RWPE2 (cell line): ENCODE data around the gene CCDC85B.

Source experiments
- ATAC-seq: fragments of 200-7000 bp; cut with Tn5 transposase; 3 replicates; pipeline ENCODE4 v1.9.1; 2021; ENCODE audit warnings: low read depth
- DNase-seq: peaks from one replicate; pipeline ENCODE4 v3.0.0-alpha.2; 2020; ENCODE audit warnings: low spot score
- H3K27ac ChIP-seq: fragments of 450-650 bp; 2 replicates; pipeline ENCODE4 v1.5.1; 2017; ENCODE audit warnings: mild to moderate bottlenecking; ENCODE audit not compliant: poor library complexity, severe bottlenecking
- H3K27me3 ChIP-seq: fragments of 250-450 bp; sonication (Bioruptor Pico); 2 replicates; pipeline ENCODE4 v1.5.1; 2021; ENCODE audit warnings: mild to moderate bottlenecking, moderate library complexity; ENCODE audit not compliant: insufficient read depth, poor library complexity, severe bottlenecking
- H3K36me3 ChIP-seq: fragments of 250-450 bp; sonication (Bioruptor Pico); 2 replicates; pipeline ENCODE4 v1.5.1; 2020; ENCODE audit warnings: low read depth, mild to moderate bottlenecking, moderate library complexity
- H3K4me1 ChIP-seq: fragments of 250-450 bp; sonication (Bioruptor Pico); 2 replicates; pipeline ENCODE4 v1.5.1; 2021; ENCODE audit warnings: mild to moderate bottlenecking, moderate library complexity; ENCODE audit not compliant: insufficient read depth, poor library complexity, severe bottlenecking
- H3K4me3 ChIP-seq: fragments of 250-450 bp; sonication (Bioruptor Pico); 2 replicates; pipeline ENCODE4 v1.5.1; 2021; ENCODE audit warnings: mild to moderate bottlenecking, moderate library complexity; ENCODE audit not compliant: severe bottlenecking
- H3K9me3 ChIP-seq: fragments of 250-450 bp; sonication (Bioruptor Pico); 2 replicates; pipeline ENCODE4 v1.5.1; 2021; ENCODE audit warnings: mild to moderate bottlenecking, moderate library complexity; ENCODE audit not compliant: severe bottlenecking
- TF ChIP-seq, protein P1 (sequence below): fragments of 450-650 bp; IDR thresholded peaks from one replicate; pipeline ENCODE4 v1.5.1; 2017; ENCODE audit warnings: mild to moderate bottlenecking, moderate library complexity; ENCODE audit not compliant: poor library complexity, severe bottlenecking

Gene CCDC85B

DNA sequence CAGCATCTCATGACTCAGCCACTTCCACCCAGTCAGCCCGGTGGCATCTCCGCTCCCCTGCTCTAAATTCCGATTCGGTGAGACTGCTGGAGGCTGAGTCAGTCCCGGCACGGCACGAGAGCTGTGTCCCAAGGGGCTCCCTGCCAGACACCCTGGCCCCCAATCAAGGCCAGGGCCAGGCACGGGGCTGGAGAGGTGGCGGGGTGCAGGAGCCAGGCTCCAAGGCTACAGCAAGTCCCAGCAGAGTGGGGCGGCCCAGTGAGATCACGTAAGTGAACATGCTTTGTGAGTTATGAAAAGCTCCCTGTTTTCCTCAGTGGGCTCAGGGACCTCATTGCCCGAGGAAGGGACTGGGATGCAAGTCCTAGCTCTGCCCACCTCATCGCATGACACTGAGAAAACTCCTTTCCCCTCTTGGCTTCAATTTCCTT is 25.4 kb downstream of the CCDC85B start:
- Histone ChIP-seq H3K27me3 (no peaks in the 10 kb centered on the region), H3K9me3 (no peaks in the 10 kb centered on the region), H3K4me3 (peak overlapping the region; percentile 18), H3K27ac (peak overlapping the region; percentile 98), H3K36me3 (peaks cover 23% of the 10 kb centered on the region; the same call in 1 of the 2 replicates), H3K4me1 (peaks cover 74% of the 10 kb centered on the region)
- TF ChIP-seq, protein P1, sequence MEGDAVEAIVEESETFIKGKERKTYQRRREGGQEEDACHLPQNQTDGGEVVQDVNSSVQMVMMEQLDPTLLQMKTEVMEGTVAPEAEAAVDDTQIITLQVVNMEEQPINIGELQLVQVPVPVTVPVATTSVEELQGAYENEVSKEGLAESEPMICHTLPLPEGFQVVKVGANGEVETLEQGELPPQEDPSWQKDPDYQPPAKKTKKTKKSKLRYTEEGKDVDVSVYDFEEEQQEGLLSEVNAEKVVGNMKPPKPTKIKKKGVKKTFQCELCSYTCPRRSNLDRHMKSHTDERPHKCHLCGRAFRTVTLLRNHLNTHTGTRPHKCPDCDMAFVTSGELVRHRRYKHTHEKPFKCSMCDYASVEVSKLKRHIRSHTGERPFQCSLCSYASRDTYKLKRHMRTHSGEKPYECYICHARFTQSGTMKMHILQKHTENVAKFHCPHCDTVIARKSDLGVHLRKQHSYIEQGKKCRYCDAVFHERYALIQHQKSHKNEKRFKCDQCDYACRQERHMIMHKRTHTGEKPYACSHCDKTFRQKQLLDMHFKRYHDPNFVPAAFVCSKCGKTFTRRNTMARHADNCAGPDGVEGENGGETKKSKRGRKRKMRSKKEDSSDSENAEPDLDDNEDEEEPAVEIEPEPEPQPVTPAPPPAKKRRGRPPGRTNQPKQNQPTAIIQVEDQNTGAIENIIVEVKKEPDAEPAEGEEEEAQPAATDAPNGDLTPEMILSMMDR = no peak
- ATAC-seq (peak; percentile 71), DNase-seq (peak; percentile 95)

DNA sequence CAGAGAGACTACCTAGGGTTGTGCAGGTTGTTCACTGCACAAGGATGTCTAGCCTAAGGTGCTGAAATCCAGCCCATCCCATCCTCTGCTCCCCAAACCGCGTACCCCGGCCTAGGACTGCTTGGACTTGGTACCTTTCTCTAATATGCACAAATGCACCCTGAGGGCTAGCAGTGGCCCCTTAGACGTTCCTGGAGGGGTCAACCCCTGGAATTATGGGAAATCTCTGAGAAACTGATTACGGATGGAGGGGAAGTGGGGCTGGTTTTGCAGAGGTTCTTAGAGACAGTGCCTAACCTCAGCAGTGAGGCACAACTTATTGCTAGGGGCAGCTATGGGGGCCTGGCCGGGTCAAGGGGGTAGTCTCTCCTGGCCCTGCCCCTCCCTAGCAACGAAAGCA is 25.9 kb downstream of the CCDC85B start:
- H3K4me1 ChIP-seq = peaks cover 72% of the 10 kb centered on the region
- peaks cover 29% of the 10 kb centered on the region; the same call in 1 of the 2 replicates for H3K36me3 ChIP-seq
- ATAC-seq (no peak), DNase-seq (no peak)
- peak overlapping the region; percentile 98 for H3K27ac ChIP-seq
- no peaks in the 10 kb centered on the region for H3K27me3 ChIP-seq
- H3K4me3 ChIP-seq = peak overlapping the region; percentile 18
- TF ChIP-seq, protein P1 = no peak
- H3K9me3 ChIP-seq = no peaks in the 10 kb centered on the region

GRCh38 chr11:65917077-65917433 is 26.6 kb downstream of the CCDC85B start:
- Histone ChIP-seq H3K4me1 (peaks cover 65% of the 10 kb centered on the region), H3K9me3 (no peaks in the 10 kb centered on the region), H3K36me3 (peaks cover 35% of the 10 kb centered on the region), H3K27me3 (no peaks in the 10 kb centered on the region), H3K4me3 (no peak overlapping the region), H3K27ac (peak overlapping the region; percentile 98)
- DNase-seq (no peak), ATAC-seq (no peak)
- TF ChIP-seq, protein P1 = no peak

GRCh38 chr11:65917434-65918210 is 27.1 kb downstream of the CCDC85B start:
- Histone ChIP-seq H3K9me3 (no peaks in the 10 kb centered on the region), H3K27me3 (no peaks in the 10 kb centered on the region), H3K4me1 (peaks cover 59% of the 10 kb centered on the region), H3K36me3 (peaks cover 41% of the 10 kb centered on the region), H3K27ac (peak overlapping the region; percentile 98), H3K4me3 (peak overlapping the region; percentile 74)
- ATAC-seq = no peak
- no peak for DNase-seq
- TF ChIP-seq, protein P1 = no peak
